Glomerular endothelial cell (primary cell): ENCODE data around the gene CFB. TPM values are rescaled to one million over a fixed set of nuclear protein-coding genes. Genes with fewer than 3 reads are reported as not detected.

Experiments used
- DNase-seq: peaks from one replicate; pipeline ENCODE4 v3.0.0-alpha.2; 2011; ENCODE audit warnings: low read depth, low spot score; ENCODE audit errors: extremely low read depth
- total RNA-seq: library from RNA; depleted of rRNA; stranded (reverse); fragments of >200 nt; gene quantifications from 2 replicates; pipeline ENCODE4 v1.2.3, GENCODE V29; 2015

The CFB gene
- total RNA-seq, 1 donor from 2014 or later = 2.3 TPM

- DNase-seq = no peak
Observed at GRCh38 chr6:31947864-31948263, 2.0 kb downstream of the CFB start.

DNA sequence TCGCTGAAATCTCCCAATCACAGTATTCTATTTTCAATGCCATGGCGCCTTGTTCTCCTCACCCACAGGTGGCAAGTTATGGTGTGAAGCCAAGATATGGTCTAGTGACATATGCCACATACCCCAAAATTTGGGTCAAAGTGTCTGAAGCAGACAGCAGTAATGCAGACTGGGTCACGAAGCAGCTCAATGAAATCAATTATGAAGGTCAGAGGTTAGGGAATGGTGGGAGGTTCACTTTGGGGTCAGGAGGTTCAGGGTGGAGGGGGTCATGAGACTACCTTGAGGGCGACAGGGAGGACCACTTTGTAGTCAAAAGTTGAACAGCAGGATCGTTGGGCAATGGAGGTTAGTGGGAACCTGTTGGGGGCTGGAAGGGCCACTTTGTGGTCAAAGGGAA, 2.4 kb downstream of the CFB start:
- no peak for DNase-seq

DNA sequence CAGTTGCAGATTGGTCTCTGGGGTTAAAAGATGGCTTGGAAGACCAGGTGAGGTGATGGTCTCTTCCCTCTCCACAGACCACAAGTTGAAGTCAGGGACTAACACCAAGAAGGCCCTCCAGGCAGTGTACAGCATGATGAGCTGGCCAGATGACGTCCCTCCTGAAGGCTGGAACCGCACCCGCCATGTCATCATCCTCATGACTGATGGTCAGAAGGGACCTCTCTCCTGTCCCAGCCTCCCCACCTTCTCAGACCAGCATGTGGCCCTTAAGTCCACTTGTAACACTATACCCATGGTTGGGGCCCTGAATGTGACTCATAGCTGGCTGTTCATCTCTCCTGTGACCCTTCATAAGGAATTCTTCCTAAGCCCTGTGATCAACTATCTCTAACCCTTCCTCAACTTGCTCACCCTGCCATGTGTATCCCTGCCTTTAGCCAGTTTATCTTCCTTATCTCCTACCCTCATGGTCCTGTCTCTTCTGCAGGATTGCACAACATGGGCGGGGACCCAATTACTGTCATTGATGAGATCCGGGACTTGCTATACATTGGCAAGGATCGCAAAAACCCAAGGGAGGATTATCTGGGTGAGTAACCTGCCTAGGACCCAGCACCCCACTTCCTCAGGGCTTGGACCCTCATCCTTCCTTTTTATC, 3.0 kb downstream of the CFB start:
- DNase-seq = no peak

DNA sequence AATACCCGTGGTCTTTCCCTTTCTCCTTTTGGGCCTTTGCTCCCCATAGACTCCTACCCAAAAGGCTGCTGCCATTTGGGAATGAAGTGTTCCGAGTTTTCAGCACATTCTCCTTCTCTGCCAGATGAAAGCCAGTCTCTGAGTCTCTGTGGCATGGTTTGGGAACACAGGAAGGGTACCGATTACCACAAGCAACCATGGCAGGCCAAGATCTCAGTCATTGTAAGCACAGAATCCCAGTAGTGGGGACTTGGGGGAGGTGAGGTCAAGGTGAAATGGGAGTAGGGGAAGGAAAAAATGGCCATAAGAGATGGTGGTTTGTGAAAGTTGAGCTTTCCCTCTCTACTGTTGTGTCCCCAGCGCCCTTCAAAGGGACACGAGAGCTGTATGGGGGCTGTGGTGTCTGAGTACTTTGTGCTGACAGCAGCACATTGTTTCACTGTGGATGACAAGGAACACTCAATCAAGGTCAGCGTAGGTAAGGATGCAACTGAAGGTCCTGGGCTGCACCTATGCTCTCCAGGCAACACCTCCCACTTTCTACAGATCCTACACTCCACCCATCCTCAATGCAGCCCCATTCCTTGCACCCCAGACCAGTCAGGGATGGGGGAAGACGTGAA, 4.1 kb downstream of the CFB start:
- DNase-seq = no peak

- no peak for DNase-seq
Observed at GRCh38 chr6:31952140-31952805, 6.4 kb downstream of the CFB start.

- DNase-seq = no peak
Observed at GRCh38 chr6:31952890-31953289, 7.0 kb downstream of the CFB start.

DNA sequence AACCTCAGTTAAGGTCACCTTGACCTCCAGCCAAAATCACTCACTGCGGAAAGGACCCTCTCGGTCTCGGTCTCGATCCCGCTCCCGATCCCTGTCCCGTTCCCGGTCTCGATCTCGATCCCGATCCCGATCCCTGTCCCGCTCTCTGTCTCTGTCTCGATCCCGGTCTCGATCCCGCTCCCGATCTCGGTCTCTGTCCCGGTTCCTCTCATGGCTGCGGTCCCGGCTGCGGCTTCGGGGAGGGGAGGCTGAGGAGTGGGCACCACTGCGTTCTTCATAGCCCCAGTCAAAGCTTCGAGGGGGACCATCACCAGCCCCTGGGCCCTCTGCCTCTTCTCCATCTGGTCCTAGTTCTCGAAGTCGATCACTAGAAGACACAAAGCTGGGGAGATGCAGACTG, 8.6 kb downstream of the CFB start:
- no peak for DNase-seq

- DNase-seq = no peak
Observed at GRCh38 chr6:31956796-31957195, 10.9 kb downstream of the CFB start.

GRCh38 chr6:31958412-31958740, 12.5 kb downstream of the CFB start:
- no peak for DNase-seq

DNA sequence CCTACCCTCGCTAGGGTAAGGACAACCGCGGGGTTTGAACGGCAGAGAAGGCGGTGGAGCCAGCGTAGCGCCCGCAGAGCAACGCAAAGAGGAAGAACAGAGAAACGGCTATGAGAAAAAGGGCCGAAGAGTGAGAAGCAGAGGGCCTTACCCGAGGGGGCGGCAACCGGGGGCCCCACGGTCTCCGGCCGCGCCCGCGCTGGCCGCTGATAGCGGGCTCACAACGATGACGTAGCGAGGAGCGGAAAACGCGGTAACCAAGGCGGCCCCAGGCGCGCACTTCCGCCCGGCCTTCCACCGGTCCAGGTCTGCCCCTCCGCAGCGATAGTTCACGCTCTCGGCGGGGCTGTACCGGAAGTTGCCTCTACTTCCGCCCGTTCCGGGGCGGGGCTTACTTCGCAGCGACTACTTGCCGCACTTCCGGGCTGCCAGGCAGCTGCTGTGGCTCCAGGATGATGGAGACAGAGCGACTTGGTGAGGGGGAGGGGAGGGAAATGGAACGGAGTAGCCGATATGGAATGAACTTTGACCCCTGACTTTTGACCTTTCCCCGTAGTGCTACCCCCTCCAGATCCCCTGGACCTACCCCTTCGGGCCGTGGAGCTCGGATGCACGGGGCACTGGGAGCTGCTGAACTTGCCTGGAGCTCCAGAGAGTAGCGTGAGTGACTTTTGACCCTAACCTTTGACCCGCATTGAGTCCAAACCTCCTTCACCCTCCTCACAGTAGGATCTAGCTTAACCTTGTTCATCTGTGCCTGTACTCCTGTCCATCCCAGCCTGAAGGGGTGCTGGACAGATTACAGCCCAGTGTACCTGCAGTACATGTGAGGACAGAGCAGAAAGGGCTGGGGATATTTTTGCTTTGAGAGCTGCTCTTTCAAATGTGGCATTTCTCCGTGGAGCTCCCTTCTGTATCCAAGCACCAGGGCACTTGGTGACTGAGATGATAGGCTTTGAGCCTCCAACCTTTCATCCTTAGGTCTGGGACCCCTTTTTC, 13.1 kb downstream of the CFB start, which contains the start of the genes NELFE and SKIC2:
NELFE (minus strand) TSS at position 231 of the 999 bp plus-strand sequence. CDS start 525 bp downstream, outside the sequence.
SKIC2 (plus strand) TSS at position 435 of the 999 bp plus-strand sequence; CDS start at position 453, 18 bp downstream.
- peak; percentile 65 for DNase-seq

DNA sequence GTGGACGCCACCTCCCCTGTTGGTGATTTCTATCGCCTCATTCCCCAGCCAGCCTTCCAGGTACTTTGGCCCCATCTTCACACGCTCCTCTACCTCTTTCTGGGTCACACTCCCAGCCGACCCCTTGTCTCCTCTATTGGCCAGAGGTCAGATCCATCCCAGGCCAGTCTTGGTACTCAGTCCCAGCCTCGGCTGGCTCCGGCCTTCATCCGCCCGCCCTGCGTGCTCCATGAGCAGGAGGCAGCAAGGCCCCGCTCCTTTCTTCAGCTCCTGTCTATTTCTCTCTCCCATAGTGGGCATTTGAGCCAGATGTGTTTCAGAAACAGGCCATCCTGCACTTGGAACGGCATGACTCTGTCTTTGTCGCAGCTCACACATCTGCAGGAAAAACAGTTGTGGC, 15.7 kb downstream of the CFB start:
- DNase-seq = no peak

DNA sequence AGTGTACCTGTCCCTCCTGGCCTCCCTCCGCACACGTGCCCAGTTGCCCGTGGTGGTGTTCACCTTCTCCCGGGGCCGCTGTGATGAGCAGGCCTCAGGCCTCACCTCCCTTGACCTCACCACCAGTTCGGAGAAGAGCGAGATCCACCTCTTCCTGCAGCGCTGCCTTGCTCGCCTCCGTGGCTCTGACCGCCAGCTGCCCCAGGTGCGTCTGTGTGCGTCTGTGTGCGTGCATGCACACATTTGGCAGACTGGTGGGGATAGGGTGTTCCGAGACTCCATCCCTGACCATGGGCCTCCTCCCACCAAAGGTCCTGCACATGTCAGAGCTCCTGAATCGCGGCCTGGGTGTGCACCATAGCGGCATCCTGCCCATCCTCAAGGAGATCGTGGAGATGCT, 18.0 kb downstream of the CFB start:
- DNase-seq = no peak

- DNase-seq = no peak
Observed at GRCh38 chr6:31965700-31966099, 19.8 kb downstream of the CFB start.

DNA sequence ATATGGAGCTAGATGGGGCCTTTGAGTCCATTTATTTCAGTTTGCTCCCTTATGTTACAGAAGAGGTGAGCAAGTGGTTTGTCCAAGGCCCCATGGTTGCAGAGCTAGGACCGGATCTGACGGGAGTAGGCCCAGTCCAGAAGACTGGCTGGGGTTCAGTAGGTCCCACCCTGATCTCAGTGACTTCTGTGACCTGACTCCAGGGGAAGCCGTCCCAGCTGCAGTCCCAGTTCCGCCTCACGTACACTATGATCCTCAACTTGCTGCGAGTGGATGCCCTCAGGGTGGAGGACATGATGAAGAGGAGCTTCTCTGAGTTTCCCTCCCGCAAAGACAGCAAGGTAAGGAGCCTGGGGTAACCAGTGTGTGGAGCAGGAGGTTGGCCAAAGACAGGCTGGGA, 20.6 kb downstream of the CFB start:
- DNase-seq = no peak

- DNase-seq = no peak
Observed at GRCh38 chr6:31966997-31967925, 21.4 kb downstream of the CFB start.

DNA sequence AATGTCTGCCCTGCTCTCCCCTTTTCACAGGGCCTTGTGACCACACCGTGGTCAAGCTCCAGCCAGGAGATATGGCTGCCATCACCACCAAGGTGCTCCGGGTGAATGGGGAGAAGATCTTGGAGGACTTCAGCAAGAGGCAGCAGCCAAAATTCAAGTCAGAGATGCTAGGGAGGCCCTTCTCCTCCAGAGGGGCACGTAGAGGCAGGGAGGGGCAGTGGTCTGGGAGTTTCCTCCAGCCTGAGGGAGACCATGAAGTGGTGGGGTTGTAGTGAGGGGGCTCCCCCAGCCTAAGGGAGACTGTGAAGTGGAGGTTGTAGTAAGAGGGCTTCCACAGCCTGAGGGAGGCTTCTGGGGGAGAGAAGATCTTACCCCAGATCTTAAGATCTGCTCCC, 22.0 kb downstream of the CFB start:
- no peak for DNase-seq

DNA sequence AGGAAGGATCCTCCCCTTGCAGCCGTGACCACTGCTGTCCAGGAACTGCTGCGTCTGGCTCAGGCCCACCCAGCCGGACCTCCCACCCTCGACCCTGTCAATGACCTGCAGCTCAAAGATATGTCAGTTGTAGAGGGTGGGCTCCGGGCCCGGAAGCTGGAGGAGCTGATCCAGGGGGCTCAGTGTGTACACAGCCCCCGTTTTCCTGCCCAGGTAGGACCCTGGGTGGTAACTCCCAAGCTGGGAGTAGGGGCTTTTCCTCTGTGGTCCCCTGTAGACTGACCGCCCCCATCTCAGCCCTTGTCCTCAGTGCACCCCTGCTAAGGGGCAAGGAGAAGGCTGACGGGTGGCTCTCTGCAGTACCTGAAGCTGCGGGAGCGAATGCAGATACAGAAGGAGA, 22.4 kb downstream of the CFB start:
- DNase-seq = no peak

DNA sequence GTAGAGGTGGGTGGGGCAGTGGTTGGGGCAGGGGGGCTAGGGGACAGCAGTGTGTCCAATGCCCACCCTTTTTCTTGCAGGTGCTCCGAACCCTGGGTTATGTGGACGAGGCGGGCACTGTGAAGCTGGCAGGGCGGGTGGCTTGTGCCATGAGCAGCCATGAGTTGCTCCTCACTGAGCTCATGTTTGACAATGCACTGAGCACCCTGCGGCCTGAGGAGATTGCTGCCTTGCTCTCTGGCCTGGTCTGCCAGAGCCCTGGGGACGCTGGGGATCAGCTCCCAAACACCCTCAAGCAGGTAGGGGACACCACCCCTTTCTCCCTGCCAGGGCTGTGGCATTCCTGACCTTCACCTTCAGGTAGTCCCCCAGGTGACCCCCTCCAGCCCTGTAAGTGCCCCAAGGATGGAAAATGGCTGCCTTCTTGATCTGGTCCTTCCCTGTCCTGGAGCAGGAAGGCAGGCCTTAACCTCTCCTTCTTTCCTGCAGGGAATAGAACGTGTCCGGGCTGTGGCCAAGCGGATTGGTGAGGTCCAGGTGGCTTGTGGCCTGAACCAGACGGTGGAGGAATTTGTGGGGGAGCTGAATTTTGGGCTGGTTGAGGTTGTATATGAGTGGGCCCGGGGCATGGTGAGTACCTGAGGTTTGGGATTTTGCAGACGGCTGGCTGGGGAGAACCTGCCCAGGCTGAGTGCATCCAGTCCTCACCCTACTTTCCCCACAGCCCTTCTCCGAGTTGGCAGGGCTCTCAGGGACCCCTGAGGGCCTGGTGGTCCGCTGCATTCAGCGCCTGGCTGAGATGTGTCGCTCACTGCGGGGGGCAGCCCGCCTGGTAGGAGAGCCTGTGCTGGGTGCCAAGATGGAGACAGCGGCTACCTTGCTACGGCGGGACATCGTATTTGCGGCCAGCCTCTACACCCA, 23.2 kb downstream of the CFB start:
- no peak for DNase-seq
